ENCODE measurements around the gene WDR82. TPM values are rescaled to one million over a fixed set of nuclear protein-coding genes. Genes with fewer than 3 reads are reported as not detected.

The WDR82 gene
- total RNA-seq, 4 donors from 2014 or later, result 46.7 to 57.6 (median 52.5) TPM

DNA sequence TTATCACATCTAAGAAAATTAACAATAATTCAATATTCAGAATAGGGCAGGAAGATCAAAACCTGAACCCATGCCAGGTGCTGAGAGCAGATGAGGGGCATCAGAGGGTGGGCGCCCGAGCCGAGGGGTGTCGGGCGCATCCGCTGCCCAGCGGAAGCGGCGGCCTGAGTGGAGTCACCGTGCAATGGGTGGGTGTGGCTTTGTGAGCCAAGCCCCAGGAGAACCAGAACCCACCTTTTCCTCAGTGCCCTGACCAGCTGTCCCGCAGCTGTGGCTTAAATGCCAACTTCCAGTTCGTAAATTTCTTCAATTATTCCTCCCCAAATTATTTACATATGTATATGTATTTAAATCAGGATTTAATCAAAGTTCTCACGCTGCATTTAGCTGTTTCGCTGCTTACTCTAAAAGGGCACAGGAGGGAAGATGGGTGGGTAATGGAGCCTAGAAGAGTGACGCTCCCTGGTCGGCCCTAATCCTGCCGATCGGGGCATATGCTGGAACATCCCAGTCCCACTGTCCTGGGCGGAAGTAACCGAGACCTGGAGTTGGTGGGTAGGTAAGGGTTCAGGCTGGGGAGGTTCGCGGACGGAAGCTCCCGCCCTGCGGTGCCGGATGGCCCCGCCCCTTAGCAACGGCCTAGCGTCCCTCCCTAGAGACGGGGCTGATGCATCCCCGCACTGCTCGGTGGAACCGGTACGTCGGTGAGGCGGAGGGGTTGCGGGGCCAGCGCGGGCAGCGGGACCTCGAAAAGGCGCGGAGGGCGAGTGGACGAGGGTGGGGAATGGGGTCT is 39.0 kb upstream of the WDR82 start:
- Histone ChIP-seq H3K36me3 (no peaks in the 10 kb centered on the region), H3K9me3 (no peaks in the 10 kb centered on the region), H3K27ac (no peak overlapping the region), H3K4me3 (peak overlapping the region; percentile 37), H3K27me3 (no peaks in the 10 kb centered on the region), H3K4me1 (peaks cover 21% of the 10 kb centered on the region)
- 20% methylated on average over 44 of the region's 45 CpGs for WGBS
- TF ChIP-seq EP300 (IDR thresholded peaks at IDR 0.05) (no peak), POLR2AphosphoS5 (IDR thresholded peaks at IDR 0.05) (no peak), POLR2A (IDR thresholded peaks at IDR 0.05) (no peak)
- TF ChIP-seq, protein P1, sequence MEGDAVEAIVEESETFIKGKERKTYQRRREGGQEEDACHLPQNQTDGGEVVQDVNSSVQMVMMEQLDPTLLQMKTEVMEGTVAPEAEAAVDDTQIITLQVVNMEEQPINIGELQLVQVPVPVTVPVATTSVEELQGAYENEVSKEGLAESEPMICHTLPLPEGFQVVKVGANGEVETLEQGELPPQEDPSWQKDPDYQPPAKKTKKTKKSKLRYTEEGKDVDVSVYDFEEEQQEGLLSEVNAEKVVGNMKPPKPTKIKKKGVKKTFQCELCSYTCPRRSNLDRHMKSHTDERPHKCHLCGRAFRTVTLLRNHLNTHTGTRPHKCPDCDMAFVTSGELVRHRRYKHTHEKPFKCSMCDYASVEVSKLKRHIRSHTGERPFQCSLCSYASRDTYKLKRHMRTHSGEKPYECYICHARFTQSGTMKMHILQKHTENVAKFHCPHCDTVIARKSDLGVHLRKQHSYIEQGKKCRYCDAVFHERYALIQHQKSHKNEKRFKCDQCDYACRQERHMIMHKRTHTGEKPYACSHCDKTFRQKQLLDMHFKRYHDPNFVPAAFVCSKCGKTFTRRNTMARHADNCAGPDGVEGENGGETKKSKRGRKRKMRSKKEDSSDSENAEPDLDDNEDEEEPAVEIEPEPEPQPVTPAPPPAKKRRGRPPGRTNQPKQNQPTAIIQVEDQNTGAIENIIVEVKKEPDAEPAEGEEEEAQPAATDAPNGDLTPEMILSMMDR (IDR thresholded peaks at IDR 0.05), result no peak
- no peak for DNase-seq (ENCODE audit: low spot score in 2 of 2)

DNA sequence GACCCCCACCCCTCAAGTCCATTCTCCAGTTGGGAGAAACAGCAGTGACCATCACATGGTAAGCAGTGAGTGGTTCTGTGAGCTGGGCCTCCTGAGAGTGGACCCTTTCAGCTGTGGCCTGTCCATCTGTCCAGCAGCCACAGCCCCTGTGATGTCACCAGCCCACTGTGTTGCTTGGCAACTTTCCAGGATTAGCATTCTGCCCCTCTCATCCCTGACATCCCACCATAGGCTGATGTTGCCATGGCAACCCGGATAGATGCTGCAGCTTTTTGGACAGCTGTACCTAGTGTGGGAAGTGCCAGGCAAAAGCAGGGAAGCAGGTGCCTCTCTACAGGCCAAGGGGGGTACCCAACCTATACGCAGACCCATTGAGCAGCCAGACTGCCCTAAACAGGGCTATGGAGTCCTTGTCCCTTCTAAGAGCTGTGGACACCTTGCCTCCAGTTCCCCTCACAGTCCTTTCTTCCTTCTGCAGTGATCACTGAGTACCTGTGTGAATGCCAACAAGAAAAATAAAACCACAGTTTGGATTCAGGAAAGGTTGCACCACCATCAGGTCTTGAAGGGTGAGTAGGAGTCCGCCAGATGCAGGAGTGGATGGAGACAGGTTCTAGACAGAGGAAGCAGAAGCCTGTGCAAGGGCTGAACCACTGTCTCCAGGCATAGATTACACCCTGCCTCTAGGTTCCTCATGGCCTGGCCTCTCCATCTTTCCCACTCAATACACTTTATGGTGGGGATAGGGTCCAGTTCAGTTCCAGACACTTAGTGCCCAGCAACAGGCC is 37.7 kb upstream of the WDR82 start, which contains the start of gene DNAH1:
Gene DNAH1 (plus strand): TSS at position 343 of the 788 bp plus-strand sequence. CDS start 6,124 bp downstream, outside the sequence.
- TF ChIP-seq, protein P1 (IDR thresholded peaks at IDR 0.05), result no peak
- no peak for TF ChIP-seq EP300 (IDR thresholded peaks at IDR 0.05)
- WGBS, result 95% methylated on average over 3 of the region's 3 CpGs
- no peak within 1 kb of the TSS for H3K27ac ChIP-seq
- no peaks in the 10 kb centered on the region for H3K27me3 ChIP-seq
- DNase-seq (ENCODE audit: low spot score in 2 of 2), result no peak
- H3K4me1 ChIP-seq, result peaks cover 21% of the 10 kb centered on the region
- H3K36me3 ChIP-seq, result no peaks in the 10 kb centered on the region
- peak within 1 kb of the TSS; percentile 37 for H3K4me3 ChIP-seq
- H3K9me3 ChIP-seq, result no peaks in the 10 kb centered on the region

DNA sequence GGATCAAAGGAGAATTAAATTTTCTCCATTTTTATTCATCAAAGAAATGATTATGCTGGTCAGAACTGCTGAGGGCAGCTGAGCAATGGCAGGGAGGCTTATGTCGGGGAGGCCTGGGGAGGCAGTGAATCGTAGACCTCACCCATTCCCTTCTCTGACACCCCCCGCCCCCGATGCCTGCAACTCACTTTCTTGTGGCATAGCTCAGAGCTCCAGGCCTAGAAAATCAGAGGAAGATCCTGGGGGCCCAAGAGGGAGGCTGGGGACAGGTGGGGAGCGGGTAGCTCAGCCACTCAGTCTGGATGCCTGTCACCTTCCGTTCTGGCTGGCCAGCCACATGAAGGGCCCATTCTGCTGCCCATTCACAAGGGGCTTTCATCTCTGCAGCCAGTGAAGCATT is 36.6 kb upstream of the WDR82 start:
- H3K27me3 ChIP-seq, result no peaks in the 10 kb centered on the region
- no peak overlapping the region for H3K4me3 ChIP-seq
- WGBS, result 98% methylated on average over 4 of the region's 6 CpGs
- H3K27ac ChIP-seq, result no peak overlapping the region
- TF ChIP-seq POLR2AphosphoS5 (IDR thresholded peaks at IDR 0.05) (no peak), EP300 (IDR thresholded peaks at IDR 0.05) (no peak), POLR2A (IDR thresholded peaks at IDR 0.05) (no peak)
- TF ChIP-seq, protein P1 (IDR thresholded peaks at IDR 0.05), result no peak
- no peak for DNase-seq (ENCODE audit: low spot score in 2 of 2)
- H3K4me1 ChIP-seq, result peaks cover 21% of the 10 kb centered on the region
- peaks cover 6% of the 10 kb centered on the region for H3K36me3 ChIP-seq
- H3K9me3 ChIP-seq, result no peaks in the 10 kb centered on the region

DNA sequence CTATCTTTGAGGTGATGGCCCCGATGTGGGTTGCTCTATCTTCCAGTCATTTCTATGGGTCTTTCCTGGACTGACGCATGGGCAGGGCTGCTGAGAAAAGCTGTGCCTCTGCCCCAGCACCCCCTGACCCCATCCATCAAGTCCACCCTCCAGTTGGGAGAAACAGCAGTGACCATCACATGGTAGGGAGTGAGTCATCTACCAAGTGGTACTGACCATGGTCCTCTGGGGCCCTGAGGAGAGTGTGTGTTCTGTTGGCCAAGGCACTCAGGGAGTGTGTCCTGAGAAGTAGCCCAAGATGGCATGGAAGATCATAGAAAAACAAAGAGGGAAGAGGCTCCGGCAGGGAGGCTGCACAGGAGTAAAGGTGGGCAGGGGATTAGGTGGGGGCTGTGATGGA is 36.0 kb upstream of the WDR82 start:
- peaks cover 8% of the 10 kb centered on the region for H3K36me3 ChIP-seq
- DNase-seq (ENCODE audit: low spot score in 2 of 2), result no peak
- H3K4me3 ChIP-seq, result no peak overlapping the region
- no peaks in the 10 kb centered on the region for H3K27me3 ChIP-seq
- no peak overlapping the region for H3K27ac ChIP-seq
- TF ChIP-seq EP300 (IDR thresholded peaks at IDR 0.05) (no peak), POLR2AphosphoS5 (IDR thresholded peaks at IDR 0.05) (no peak), POLR2A (IDR thresholded peaks at IDR 0.05) (no peak)
- TF ChIP-seq, protein P1 (IDR thresholded peaks at IDR 0.05), result no peak
- peaks cover 21% of the 10 kb centered on the region for H3K4me1 ChIP-seq
- WGBS, result 97% methylated on average over 3 of the region's 3 CpGs
- H3K9me3 ChIP-seq, result no peaks in the 10 kb centered on the region

DNA sequence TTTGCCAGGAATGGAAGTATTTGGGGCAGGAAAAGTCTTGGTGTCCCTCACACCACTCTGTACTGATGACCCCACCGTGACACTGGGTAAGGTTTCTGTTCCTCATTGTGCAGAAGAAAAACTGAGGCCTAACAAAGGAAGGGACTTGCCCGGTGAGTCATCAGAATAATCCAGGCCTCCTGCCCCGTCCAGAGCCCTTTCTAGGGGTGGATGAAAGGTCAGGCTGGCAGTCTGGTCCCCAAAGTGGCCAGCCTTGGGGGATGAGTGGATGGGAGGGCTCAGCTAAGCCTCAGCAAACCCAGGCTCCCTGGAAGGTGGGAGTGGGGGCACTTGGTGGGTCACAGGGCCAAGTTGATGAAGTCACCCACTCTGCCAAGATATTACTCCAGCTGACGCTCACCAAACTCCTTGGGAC is 35.3 kb upstream of the WDR82 start:
- H3K27me3 ChIP-seq, result no peaks in the 10 kb centered on the region
- TF ChIP-seq POLR2A (IDR thresholded peaks at IDR 0.05), result no peak
- TF ChIP-seq EP300 (IDR thresholded peaks at IDR 0.05), result no peak
- TF ChIP-seq, protein P1 (IDR thresholded peaks at IDR 0.05), result no peak
- TF ChIP-seq POLR2AphosphoS5 (IDR thresholded peaks at IDR 0.05), result no peak
- H3K36me3 ChIP-seq, result peaks cover 8% of the 10 kb centered on the region
- peaks cover 21% of the 10 kb centered on the region for H3K4me1 ChIP-seq
- WGBS, result 62% methylated on average over 3 of the region's 4 CpGs
- DNase-seq (ENCODE audit: low spot score in 2 of 2), result no peak
- peak overlapping the region; percentile 25 for H3K27ac ChIP-seq
- no peak overlapping the region for H3K4me3 ChIP-seq
- H3K9me3 ChIP-seq, result no peaks in the 10 kb centered on the region
